Ovary (tissue), 10 donors: ENCODE results near the gene GOLGA8F. TPM values are rescaled to one million over a fixed set of nuclear protein-coding genes. Genes with fewer than 3 reads are reported as not detected.
"Not testable (repeated sequence)": the region's sequence is repeated elsewhere in the genome, so short reads cannot be mapped to it uniquely, and the experiment has no call there.

ENCODE experiments used
- DNase-seq, 5 donors: peaks; one replicate each; pipeline ENCODE4 v3.0.0-alpha.2; 2019 to 2020
- H3K27ac ChIP-seq, 2 donors: fragments of 200-600 bp; one replicate each; pipeline versions ENCODE4 v1.5.1 to v1.8.0; 2019 to 2022
- H3K27me3 ChIP-seq: fragments of 200-600 bp; one replicate; pipeline ENCODE4 v1.8.0; 2022
- H3K36me3 ChIP-seq: fragments of 200-600 bp; sonication (generic); one replicate; pipeline ENCODE4 v1.5.1; 2019
- H3K4me1 ChIP-seq: one replicate; pipeline ENCODE4 v1.8.1; 2013; ENCODE audit warnings: mild to moderate bottlenecking, moderate library complexity; ENCODE audit not compliant: insufficient read depth
- H3K4me3 ChIP-seq: fragments of 200-600 bp; sonication (generic); one replicate; pipeline ENCODE4 v1.5.1; 2017
- H3K9me3 ChIP-seq, 2 donors: fragments of 200-600 bp in 1 of 2; sonication (generic) in 1 of 2; one replicate each; pipeline versions ENCODE4 v1.5.1 to v1.8.1; 2013 to 2019; ENCODE audit warnings: mild to moderate bottlenecking in 1 of 2, moderate library complexity in 1 of 2
- WGBS, 3 donors: extraction: QIAGEN DNeasy Blood & Tissue Kit in 1 of 3; methylation state at CpG; one replicate each; pipeline versions ENCODE4 v1.1.5 to v1.1.7; 2013 to 2017; 5-methylcytosine and 5-hydroxymethylcytosine counted together
- intact Hi-C, 4 donors: fragments of 100-400 bp; cut with DNase I; formaldehyde crosslinking; loops; one replicate each; pipeline versions ENCODE4 v1.11.0 to v1.15.1; 2022 to 2023
- long read RNA-seq, 3 donors: library from polyadenylated mRNA in 2 of 3; unstranded in 2 of 3; transcript quantifications; one replicate each; pipeline ENCODE4 v2.0.0 and lab custom pipeline, GENCODE V29; 2021 to 2026
- microRNA-seq, 3 donors: library from miRNA; unstranded; fragments of <30 nt; microRNA quantifications; one replicate each; pipeline versions ENCODE4 to v1.2.0, GENCODE V29; 2019 to 2020
- polyA plus RNA-seq, 2 donors: library from polyadenylated mRNA; stranded (reverse); fragments of 200-250 nt in 1 of 2; fragments of 350-450 nt in 1 of 2; fragmentation: Illumina TruSeq in 1 of 2; extraction: RNeasy Lipid Tissue Mini Kit (QIAGEN cat#74804) in 1 of 2; gene quantifications; one replicate each; pipeline ENCODE4 v1.2.3, GENCODE V29; 2013 to 2014
- small RNA-seq: library from RNA; depleted of rRNA; stranded (forward); fragments of <200 nt; gene quantifications from one replicate; pipeline ENCODE3, GENCODE V24; 2016
- total RNA-seq, 7 donors: library from RNA; depleted of rRNA in 2 of 7; stranded (reverse); fragments of >200 nt in 2 of 7; fragmentation: NEBNext Ultra II Directional in 3 of 7; extraction: Animal tissue kit (Norgen Biotek cat#: 25700) in 3 of 7; gene quantifications; one replicate each; pipeline versions ENCODE4 v1.1.0 to v1.2.4, GENCODE V29; 2016 to 2023
- donor health status: DM: no; HTN: no; CAD: no; lungs with moderate emphysema.
- donor health status: DM: no; HTN: no; CAD: no.
- donor health status: Bipolar disorder and iron deficiency.
- donor health status: DM: yes; HTN: yes; CAD: no.
- donor health status: DM: no; HTN: no; CAD: no.
- donor health status: DM: yes; HTN: yes; CAD: no.

GOLGA8F gene, protein sequence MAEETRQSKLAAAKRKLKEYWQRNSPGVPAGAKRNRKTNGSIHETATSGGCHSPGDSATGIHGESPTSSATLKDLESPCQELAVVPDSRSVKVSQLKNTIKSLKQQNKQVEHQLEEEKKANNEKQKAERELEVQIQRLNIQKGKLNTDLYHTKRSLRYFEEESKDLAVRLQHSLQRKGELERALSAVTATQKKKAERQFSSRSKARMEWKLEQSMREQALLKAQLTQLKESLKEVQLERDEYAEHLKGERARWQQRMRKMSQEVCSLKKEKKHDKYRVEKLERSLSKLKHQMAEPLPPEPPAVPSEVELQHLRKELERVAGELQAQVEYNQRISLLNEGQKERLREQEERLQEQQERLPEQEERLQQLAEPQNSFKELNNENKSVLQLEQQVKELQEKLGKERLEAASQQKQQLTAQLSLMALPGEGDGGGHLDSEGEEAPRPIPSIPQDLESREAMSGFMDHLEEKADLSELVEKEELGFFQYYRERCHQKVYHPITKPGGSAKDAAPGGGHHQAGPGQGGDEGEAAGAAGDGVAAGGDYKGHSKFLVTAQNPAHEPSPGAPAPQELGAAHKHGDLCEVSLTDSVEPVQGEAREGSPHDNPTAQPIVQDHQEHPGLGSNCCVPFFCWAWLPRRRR
- total RNA-seq (not detected), polyA plus RNA-seq (not detected)
- long read RNA-seq, donor 1: 0 reads
- long read RNA-seq, donor 2: 0 reads
- long read RNA-seq, donor 3: 0 reads

DNA sequence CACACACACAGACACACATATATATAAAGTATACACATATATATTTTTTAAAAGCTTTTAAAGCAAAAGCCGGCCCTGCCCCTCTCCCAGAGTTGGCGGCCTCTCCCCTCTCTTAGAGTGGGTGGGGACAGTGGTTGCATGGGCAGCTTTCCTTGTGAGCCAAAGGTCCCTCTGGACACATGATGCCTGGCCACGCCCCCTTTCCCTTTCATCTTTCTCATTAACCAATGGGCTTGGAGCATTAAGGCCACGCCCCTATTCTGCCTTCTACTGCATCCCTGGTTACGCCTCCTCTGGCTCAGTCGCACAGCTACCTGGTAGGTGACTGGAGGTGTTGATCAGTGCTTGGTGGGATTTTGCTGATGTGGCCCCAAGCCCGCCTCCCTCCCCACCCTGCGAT is at the start of gene GOLGA8F:
Gene GOLGA8F (plus strand): TSS at position 301 of the 400 bp plus-strand sequence. CDS start 98 bp downstream, at position 399.
- H3K9me3 ChIP-seq, intact Hi-C loops, H3K27ac ChIP-seq, H3K27me3 ChIP-seq, H3K4me1 ChIP-seq, H3K36me3 ChIP-seq, DNase-seq, H3K4me3 ChIP-seq: not testable (repeated sequence)
- WGBS, 3 donors: no CpG with 5 or more reads among the region's 8 CpGs

DNA sequence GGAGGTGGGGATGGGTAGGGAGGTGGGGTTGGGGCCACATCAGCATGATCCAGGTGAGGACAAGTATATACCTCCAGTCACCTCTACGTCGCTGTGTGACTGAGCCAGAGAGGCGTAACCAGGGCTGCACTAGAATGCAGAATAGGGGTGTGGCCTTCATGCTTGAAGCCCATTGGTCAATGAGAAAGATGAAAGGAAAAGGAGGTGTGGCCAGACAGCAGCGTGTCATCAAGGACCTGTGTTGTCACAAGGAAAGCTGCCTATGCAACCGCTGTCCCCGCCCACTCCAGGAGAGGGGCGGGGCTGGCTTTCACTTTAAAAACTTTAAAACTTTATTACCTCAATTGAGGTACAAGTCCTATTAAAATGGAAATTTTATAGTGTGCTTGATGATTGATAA is 20.5 kb upstream of the GOLGA8F start, which contains the start of gene GOLGA6L24:
Gene GOLGA6L24 (minus strand): TSS at position 101 of the 400 bp plus-strand sequence. CDS start 61 bp downstream, at position 40.
- H3K4me1 ChIP-seq, H3K27me3 ChIP-seq, DNase-seq, H3K27ac ChIP-seq, intact Hi-C loops, H3K4me3 ChIP-seq, H3K36me3 ChIP-seq, H3K9me3 ChIP-seq: not testable (repeated sequence)
- WGBS, 3 donors: no CpG with 5 or more reads among the region's 7 CpGs

DNA sequence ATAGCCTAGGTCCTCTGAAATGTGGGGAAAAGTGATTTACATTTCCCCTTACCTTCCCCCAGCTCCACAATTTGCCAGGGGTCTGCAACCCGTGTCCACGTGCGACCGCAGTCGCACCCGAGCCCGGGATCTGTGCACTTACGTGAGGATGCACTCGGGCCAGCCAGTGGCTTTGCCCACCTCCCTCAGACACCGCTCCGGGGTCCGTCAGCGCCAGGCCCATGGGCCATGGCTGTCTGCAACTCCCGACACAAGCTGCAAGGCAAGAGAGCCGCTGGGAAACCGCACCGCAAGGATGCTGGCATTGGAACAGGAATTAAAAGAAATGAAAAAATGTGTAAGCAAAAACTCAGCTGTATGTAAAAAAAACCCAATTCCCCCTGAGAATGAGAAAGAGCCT is 13.0 kb upstream of the GOLGA8F start:
- intact Hi-C loops, H3K27ac ChIP-seq, DNase-seq, H3K27me3 ChIP-seq, H3K4me3 ChIP-seq, H3K36me3 ChIP-seq, H3K9me3 ChIP-seq, H3K4me1 ChIP-seq: not testable (repeated sequence)
- WGBS, 3 donors: 89 to 95% (median 92%) methylated on average over 5 to 10 of the region's 17 CpGs

DNA sequence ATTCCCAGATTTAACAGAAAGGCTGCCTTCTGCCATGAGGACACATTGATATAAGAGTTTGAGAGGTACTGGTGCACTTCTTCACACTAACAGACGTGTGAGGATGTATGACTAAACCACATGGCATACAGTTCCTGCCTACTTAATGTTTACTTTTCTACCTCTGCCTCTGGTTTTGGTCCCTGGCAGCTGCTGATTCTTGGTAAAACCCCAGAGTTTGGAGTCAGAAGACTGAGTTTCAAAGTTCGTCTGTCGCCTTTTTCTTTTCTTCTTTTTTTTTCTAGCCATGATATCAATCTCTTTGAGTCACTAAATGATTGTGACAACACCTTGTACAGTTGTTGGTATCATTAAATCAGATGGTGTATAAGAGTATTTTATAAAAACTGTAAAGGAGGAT is 1.6 kb downstream of the GOLGA8F start:
- H3K36me3 ChIP-seq, H3K27ac ChIP-seq, intact Hi-C loops, H3K4me1 ChIP-seq, H3K9me3 ChIP-seq, DNase-seq, H3K27me3 ChIP-seq, H3K4me3 ChIP-seq: not testable (repeated sequence)
- WGBS, 3 donors: 62 to 83% (median 80%) methylated on average over 2 to 3 of the region's 3 CpGs

DNA sequence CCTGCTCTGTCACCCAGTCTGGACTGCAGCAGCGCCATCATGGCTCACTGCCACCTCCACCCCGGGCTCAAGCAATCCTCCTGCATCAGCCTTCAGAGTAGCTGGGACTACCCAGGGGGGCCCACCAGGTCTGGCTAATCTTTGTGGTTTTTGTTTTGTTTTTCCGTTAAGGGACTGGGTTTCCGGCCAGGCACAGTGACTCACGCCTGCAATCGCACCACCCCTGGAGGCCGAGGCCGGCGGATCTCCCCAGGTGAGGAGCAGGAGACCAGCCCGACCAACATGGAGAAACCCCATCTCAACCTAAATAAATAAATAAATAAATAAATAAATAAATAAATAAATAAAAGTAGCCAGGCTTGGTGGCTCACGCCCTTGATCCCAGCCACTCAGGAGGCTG is 17.6 kb downstream of the GOLGA8F start:
- H3K9me3 ChIP-seq, H3K36me3 ChIP-seq, H3K27ac ChIP-seq, intact Hi-C loops, H3K27me3 ChIP-seq, DNase-seq, H3K4me1 ChIP-seq, H3K4me3 ChIP-seq: not testable (repeated sequence)
- WGBS, 3 donors: 87% methylated on average over 2 of the region's 11 CpGs; no CpG with 5 or more reads in 2 of the 3 donors

DNA sequence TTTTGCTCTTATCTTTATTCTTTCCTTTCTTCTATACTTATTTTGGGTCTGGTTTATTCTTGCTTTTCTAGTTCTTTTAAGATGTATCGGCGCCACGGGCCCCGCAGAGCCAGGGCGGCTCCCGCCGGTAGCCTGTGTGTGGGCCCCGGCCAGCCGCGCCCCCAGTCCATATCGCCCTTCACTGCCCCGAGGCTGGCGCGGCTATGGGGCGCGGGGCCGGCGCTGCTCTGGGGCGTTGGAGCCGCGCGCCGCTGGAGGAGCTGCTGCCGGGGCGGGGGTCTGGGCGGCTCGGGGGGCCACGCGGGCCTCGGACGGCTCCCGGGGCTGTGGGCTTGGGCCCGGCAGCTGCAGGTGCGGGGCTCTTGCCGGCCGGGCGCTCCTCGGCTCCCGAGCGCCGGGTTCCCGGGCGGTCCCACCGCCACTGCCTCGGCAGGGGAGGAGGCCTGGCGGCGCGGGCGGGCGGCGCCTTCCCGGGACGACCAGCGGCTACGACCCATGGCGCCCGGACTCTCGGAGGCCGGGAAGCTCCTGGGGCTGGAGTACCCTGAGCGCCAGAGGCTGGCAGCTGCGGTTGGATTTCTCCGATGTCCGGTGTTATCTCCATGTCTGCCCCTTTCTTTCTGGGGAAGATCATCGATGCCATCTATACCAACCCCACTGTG is 24.4 kb downstream of the GOLGA8F start:
- H3K36me3 ChIP-seq, H3K4me1 ChIP-seq, H3K9me3 ChIP-seq, DNase-seq, H3K4me3 ChIP-seq, H3K27ac ChIP-seq, H3K27me3 ChIP-seq, intact Hi-C loops: not testable (repeated sequence)
- WGBS, 3 donors: no CpG with 5 or more reads among the region's 64 CpGs

DNA sequence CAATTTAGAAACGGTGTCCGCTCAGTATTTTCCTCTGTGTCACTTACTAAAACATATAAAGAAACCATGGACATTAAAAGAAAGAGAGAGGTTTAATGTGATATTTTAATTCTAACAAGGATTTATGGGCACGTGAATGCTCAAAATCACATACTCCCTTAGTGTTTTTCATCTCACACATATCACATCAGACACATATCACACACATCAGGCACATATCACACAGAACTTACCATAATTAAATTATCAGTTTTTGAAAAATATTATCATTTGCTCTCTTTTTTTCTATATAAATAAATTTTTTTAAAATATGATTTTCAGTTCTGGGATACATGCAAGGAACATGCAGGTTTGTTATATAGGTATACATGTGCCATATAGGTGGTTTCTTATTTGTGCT is 42.0 kb downstream of the GOLGA8F start:
- intact Hi-C loops, H3K4me3 ChIP-seq, DNase-seq, H3K27ac ChIP-seq, H3K9me3 ChIP-seq, H3K27me3 ChIP-seq, H3K4me1 ChIP-seq, H3K36me3 ChIP-seq: not testable (repeated sequence)
- 67 to 91% (median 89%) methylated on average over 1 to 2 of the region's 3 CpGs for WGBS, 3 donors

DNA sequence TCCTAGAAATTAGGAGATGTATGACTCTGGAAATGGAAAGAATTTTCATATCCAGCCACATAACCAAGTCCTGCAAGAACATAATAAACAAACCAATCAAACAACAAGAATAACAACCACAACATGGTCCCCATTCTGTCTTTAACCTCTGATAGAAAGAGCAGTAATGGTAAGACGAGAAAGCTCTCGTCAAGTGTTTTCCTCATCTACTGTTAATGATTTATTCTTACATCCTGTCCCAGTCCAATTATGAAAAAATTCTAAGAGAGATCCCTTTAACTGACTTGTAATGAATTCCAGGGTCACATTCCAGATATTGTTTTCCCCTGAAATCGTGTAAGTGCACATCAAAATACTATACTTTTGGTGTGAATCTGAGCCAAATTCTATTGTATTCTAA is 57.1 kb downstream of the GOLGA8F start:
- intact Hi-C loops, H3K4me1 ChIP-seq, H3K27ac ChIP-seq, H3K27me3 ChIP-seq, H3K36me3 ChIP-seq, DNase-seq, H3K9me3 ChIP-seq, H3K4me3 ChIP-seq: not testable (repeated sequence)
- no CpG with 5 or more reads among the region's 3 CpGs for WGBS, 3 donors

Small RNAs within 50 kb of the gene (microRNA-seq; reads per million reads assigned to microRNA genes)
- 0 reads per million in 3 donors for gene MIR4509-2

Small RNAs within 50 kb of the gene (small RNA-seq; reads per million reads assigned to genes)
- not detected for gene AC091304.5
- gene AC091304.6: not detected
- gene AC091304.9: not detected
- not detected for gene MIR4509-2
- not detected for gene RN7SL238P

Other genes with a start within 250 kb of the GOLGA8F start
- gene HERC2, start 56.5 kb upstream of the GOLGA8F start, total RNA-seq: 10 to 100 TPM; 33.3 to 83.3 (median 58.1) TPM
- 10 to 100 TPM; 48.2 to 48.3 TPM for gene HERC2, start 56.5 kb upstream of the GOLGA8F start, polyA plus RNA-seq
- not detected for gene GOLGA6L24, start 20.6 kb upstream of the GOLGA8F start, total RNA-seq
- not detected for gene GOLGA6L24, start 20.6 kb upstream of the GOLGA8F start, polyA plus RNA-seq
- gene GOLGA8G, start 154.3 kb downstream of the GOLGA8F start, total RNA-seq: not detected
- not detected for gene GOLGA8G, start 154.3 kb downstream of the GOLGA8F start, polyA plus RNA-seq
- gene GOLGA6L25, start 174.9 kb downstream of the GOLGA8F start, total RNA-seq: not detected
- gene GOLGA6L25, start 174.9 kb downstream of the GOLGA8F start, polyA plus RNA-seq: not detected